GM10266 (cell line): ENCODE results near the gene VPS13D.

Source experiments
- DNase-seq: peaks from one replicate; pipeline ENCODE4 v3.0.0; 2012; ENCODE audit errors: extremely low spot score
- CTCF ChIP-seq: IDR thresholded peaks from 2 replicates; pipeline ENCODE4 v1.5.1; 2012; ENCODE audit warnings: mild to moderate bottlenecking, low read depth; ENCODE audit not compliant: control insufficient read depth, insufficient read depth; ENCODE audit errors: missing control alignments

The VPS13D gene

DNA sequence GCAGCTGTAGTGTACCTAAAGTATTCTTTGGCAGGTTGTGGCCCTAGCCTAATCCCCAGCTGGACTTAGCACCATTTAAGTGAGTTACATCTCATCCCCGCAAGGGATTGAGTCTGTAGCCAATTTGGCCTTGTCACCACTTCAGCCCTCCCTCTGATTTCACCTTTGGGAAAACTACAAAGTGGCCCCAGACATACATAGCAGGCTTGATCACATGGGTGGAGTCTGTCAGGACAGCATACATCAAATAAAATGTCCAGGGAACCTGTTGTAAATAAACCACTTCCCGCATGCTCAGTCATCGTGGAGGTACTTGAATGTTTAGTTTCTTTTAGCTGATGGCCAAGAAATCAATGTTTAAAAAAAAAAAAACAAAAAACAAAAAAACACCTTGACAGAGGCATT is 245.7 kb downstream of the VPS13D start:
- no peak for DNase-seq

GRCh38 chr1:12475947-12476346 is 246.1 kb downstream of the VPS13D start:
- DNase-seq, result no peak
- TF ChIP-seq CTCF, result no peak

More for the DNA sequence above, 245.7 kb downstream of the VPS13D start:
- TF ChIP-seq CTCF, result no peak

DNA sequence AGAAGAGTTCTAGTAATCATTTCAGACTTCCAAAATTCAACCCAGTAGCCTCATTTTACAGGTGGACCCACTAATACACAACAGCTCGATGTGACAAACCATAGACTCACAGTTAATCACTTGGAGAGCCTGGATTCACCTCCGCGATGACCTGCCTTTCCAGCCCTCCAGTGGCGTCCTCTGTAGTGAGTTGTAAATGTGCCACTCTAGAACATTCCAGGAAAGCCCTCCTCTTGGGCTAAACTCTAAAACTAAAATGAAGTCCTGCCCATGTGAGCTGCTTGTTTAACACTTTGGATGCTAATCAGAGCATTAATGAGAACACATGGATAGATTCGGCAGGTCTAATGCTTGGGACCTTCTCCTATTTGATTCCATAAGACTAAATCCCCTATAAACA is 247.5 kb downstream of the VPS13D start:
- TF ChIP-seq CTCF, result no peak
- DNase-seq, result no peak

DNA sequence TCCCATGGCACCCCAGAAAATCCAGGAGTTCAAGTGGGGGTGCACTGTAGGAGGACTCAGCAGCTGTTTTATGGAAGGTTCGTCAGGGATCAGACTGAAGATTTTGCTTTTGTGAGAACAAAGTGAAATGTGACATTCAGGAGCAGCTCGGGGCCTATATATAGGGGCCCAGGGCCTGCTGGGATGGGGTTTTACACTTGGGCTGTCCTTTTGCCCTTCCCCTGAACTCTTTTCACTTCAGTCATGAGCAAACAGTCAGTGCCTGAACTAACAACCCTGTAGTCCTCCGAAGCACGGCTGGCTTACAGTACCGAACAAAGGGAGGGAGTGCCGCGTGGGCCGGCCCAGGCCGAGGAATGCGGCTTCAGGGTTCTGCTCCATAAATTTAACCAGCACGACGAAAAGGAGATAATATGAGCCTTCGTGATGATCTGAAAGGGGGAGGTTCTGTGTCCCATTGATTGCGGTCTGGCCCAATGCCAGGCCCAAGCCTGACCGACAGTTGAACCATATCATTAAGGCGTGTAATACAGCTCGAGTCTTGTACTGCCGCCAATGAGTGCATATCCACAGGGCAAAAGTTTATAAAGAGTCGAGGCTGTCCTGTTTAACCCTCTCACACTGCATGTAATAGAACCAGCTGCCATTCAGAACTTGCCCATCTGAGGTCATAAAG is 248.2 kb downstream of the VPS13D start:
- no peak for TF ChIP-seq CTCF
- no peak for DNase-seq

- DNase-seq, result no peak
- TF ChIP-seq CTCF, result no peak
Observed at GRCh38 chr1:12478612-12478985, 248.8 kb downstream of the VPS13D start.

DNA sequence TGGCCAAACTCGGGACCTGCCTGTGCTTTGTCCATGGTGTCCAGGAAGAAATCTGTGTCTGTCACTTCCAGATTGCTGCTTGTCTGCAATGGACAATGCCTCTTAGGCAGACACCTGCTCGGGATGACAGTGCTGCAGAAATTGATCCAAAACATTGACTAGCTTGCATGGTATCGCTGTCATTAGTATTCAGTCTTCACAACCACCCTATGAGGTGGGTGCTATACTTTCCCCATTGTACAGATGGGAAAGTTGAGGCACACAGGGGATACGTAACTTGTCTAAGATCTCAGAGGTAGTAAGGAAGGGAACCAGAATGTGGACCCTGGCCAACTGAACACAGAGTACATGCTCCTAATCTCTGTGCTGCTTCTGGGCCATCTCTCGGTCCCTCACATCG is 249.5 kb downstream of the VPS13D start:
- TF ChIP-seq CTCF, result no peak
- no peak for DNase-seq

DNA sequence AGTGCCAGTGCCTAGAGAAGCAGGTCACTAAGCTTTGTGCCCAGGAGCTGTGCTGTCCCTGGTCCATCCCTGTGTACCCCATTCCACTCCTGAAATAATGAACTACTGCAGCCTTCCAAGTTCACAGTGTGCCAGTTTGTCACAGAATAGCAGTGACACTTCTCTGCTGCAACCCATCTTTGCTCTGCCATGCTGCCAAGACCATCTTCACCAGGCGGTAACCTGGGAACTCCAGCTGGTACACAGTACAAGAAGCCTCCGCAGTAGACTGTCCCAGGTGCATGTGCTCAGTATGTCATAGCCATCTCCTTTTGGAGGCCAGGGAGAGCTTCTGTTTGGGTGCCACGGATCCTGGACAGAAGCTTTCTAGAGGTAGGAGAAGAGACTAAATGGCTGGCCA is 250.2 kb downstream of the VPS13D start:
- no peak for TF ChIP-seq CTCF
- no peak for DNase-seq
